Lung (tissue), 12 donors: Measurements from ENCODE around the gene TAGLN. TPM values are rescaled to one million over a fixed set of nuclear protein-coding genes. Genes with fewer than 3 reads are reported as not detected.

Experiments used
- ATAC-seq: fragments of 200-7000 bp; cut with Tn5 transposase; one replicate; pipeline ENCODE4 v1.9.1; 2020; ENCODE audit warnings: moderate number of reproducible peaks; ENCODE audit not compliant: insufficient read depth, low FRiP score
- DNase-seq, 3 donors: peaks; one replicate each; pipeline ENCODE4 v3.0.0-alpha.2; 2013 to 2017
- H3K27ac ChIP-seq, 2 donors: one replicate each; pipeline ENCODE4 v1.5.1; 2013; ENCODE audit warnings: mild to moderate bottlenecking in 2 of 2, moderate library complexity in 2 of 2, control low read depth in 1 of 2, inconsistent platforms in 1 of 2, low read depth in 1 of 2, low read length in 1 of 2
- H3K27me3 ChIP-seq, 3 donors: one replicate each; pipeline ENCODE4 v1.5.1; 2013; ENCODE audit warnings: low read length in 2 of 3; ENCODE audit not compliant: control insufficient read depth in 3 of 3, insufficient read depth in 3 of 3
- H3K36me3 ChIP-seq, 4 donors: one replicate each; pipeline ENCODE4 v1.5.1; 2013; ENCODE audit warnings: low read length in 4 of 4, mild to moderate bottlenecking in 1 of 4, moderate library complexity in 1 of 4; ENCODE audit not compliant: control insufficient read depth in 4 of 4, insufficient read depth in 4 of 4
- H3K4me1 ChIP-seq, 5 donors: one replicate each; pipeline ENCODE4 v1.5.1; 2013; ENCODE audit warnings: low read length in 5 of 5, mild to moderate bottlenecking in 2 of 5, moderate library complexity in 1 of 5; ENCODE audit not compliant: control insufficient read depth in 5 of 5, insufficient read depth in 5 of 5
- H3K4me3 ChIP-seq: one replicate; pipeline ENCODE4 v1.5.1; 2013; ENCODE audit warnings: mild to moderate bottlenecking, control low read depth, moderate library complexity
- H3K9ac ChIP-seq, 2 donors: one replicate each; pipeline ENCODE4 v1.5.1; 2013; ENCODE audit warnings: low read length in 2 of 2, control low read depth in 1 of 2; ENCODE audit not compliant: insufficient read depth in 1 of 2
- H3K9me3 ChIP-seq, 4 donors: one replicate each; pipeline ENCODE4 v1.5.1; 2013; ENCODE audit warnings: low read length in 3 of 4, mild to moderate bottlenecking in 1 of 4, moderate library complexity in 1 of 4; ENCODE audit not compliant: control insufficient read depth in 4 of 4, insufficient read depth in 3 of 4
- WGBS, 2 donors: extraction: QIAGEN DNeasy Blood & Tissue Kit; methylation state at CpG; one replicate each; pipeline ENCODE4 v1.1.7; 2013; 5-methylcytosine and 5-hydroxymethylcytosine counted together
- polyA plus RNA-seq, 2 donors: library from polyadenylated mRNA; stranded (reverse); fragments of 200-250 nt; gene quantifications; one replicate each; pipeline ENCODE4 v1.2.1, GENCODE V29; 2013
- total RNA-seq, 2 donors: library from RNA; depleted of rRNA in 1 of 2; stranded (reverse); fragments of >200 nt in 1 of 2; gene quantifications; one replicate each; pipeline ENCODE4 v1.2.1, GENCODE V29; 2014 to 2021
- TF ChIP-seq, protein P1 (sequence below): IDR thresholded peaks from 2 replicates; pipeline ENCODE4 v1.5.1; 2012; ENCODE audit warnings: mild to moderate bottlenecking; ENCODE audit errors: control extremely low read depth, extremely low read depth
- donor health status: control.
- donor health status: control.
- donor health status: Bipolar disorder and iron deficiency.
- donor health status: healthy.
- donor health status: DM: yes; HTN: yes; CAD: no.

Gene TAGLN
- total and polyA plus RNA-seq, 4 donors, result 172 to 683 (median 519) TPM

DNA sequence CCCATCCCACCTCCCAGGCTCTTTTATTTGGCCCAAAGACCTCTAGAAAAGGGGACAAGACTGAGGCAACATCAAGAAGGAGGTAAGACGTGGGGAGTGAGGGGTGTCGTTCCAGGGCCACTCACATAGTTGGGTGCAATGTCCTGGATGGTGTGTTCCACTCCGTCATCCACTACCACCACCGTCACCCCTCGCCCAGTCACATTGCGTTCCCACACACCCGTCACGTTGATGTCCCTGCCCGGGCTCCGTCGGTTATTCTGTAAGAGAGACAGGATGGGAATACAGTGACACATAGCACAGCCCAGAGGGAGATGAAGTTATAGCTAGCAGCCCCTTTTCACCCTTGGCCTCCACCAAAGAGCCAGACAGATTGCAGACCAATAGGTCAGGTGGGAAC, 28.9 kb downstream of the TAGLN start:
- ATAC-seq (no peak), DNase-seq (no peak)
- Histone ChIP-seq H3K27ac (no peak overlapping the region), H3K27me3 (no peaks in the 10 kb centered on the region), H3K9ac (no peak overlapping the region), H3K36me3 (peaks cover 12 to 40% (median 20%) of the 10 kb centered on the region in 4 donors), H3K9me3 (no peaks in the 10 kb centered on the region), H3K4me1 (peaks cover under 1 to 11% (median 2%) of the 10 kb centered on the region in 5 donors), H3K4me3 (no peak overlapping the region)
- TF ChIP-seq, protein P1, sequence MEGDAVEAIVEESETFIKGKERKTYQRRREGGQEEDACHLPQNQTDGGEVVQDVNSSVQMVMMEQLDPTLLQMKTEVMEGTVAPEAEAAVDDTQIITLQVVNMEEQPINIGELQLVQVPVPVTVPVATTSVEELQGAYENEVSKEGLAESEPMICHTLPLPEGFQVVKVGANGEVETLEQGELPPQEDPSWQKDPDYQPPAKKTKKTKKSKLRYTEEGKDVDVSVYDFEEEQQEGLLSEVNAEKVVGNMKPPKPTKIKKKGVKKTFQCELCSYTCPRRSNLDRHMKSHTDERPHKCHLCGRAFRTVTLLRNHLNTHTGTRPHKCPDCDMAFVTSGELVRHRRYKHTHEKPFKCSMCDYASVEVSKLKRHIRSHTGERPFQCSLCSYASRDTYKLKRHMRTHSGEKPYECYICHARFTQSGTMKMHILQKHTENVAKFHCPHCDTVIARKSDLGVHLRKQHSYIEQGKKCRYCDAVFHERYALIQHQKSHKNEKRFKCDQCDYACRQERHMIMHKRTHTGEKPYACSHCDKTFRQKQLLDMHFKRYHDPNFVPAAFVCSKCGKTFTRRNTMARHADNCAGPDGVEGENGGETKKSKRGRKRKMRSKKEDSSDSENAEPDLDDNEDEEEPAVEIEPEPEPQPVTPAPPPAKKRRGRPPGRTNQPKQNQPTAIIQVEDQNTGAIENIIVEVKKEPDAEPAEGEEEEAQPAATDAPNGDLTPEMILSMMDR, result no peak
- WGBS, 2 donors, result 94 to 96% methylated on average over 11 of the region's 11 CpGs

DNA sequence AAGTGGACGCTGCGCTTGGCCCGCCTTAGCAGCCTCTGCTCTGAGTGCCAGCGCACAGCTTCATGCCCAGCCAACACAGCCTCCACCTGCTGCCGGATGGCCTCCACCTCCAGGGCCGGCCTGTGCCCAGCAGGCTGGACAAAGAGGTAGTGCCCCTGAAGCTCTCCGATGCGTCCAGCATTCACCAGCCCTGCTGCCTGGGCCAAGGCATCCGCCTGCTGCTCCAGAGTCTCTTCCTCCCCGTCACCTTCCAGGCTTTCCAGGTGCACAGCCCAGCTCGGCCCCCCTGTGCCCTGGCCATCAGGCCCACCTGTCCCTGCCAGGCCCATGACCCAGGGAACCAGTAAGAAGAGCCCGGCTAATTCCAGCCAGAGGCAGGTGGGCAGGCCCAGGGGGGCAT, 30.2 kb downstream of the TAGLN start:
- no peak for ATAC-seq
- Histone ChIP-seq H3K27me3 (no peaks in the 10 kb centered on the region), H3K4me3 (no peak overlapping the region), H3K9me3 (no peaks in the 10 kb centered on the region), H3K9ac (no peak overlapping the region), H3K4me1 (peaks cover 4 to 23% (median 11%) of the 10 kb centered on the region in 5 donors), H3K36me3 (peaks cover 6 to 32% (median 14%) of the 10 kb centered on the region in 4 donors), H3K27ac (no peak overlapping the region)
- TF ChIP-seq, protein P1, result no peak
- DNase-seq, result no peak
- WGBS, 2 donors, result 96 to 97% methylated on average over 12 of the region's 12 CpGs

DNA sequence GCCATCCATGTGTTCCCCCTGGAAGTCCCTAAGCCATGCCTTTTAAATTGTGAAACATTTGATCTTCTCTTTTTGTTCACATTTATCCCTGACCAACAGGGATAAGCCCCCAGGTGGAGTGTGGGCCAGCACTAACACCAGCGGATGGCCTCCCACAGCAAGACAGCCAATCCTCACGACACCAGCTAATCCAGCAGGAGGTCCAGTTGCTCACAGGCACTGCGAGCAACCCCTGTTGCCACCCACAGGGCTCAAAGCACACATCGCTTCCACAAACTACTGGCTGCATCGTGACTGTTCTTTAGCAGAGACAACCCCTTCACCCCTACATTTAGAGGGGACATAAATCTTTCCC, 30.7 kb downstream of the TAGLN start:
- 94% methylated on average over 5 of the region's 5 CpGs for whole genome bisulfite sequencing, 2 donors
- Histone ChIP-seq H3K27ac (no peak overlapping the region), H3K4me1 (peaks cover 4 to 23% (median 11%) of the 10 kb centered on the region in 5 donors), H3K4me3 (no peak overlapping the region), H3K36me3 (peaks cover 3 to 32% (median 14%) of the 10 kb centered on the region in 4 donors), H3K9me3 (no peaks in the 10 kb centered on the region), H3K27me3 (no peaks in the 10 kb centered on the region), H3K9ac (no peak overlapping the region)
- TF ChIP-seq, protein P1, result no peak
- ATAC-seq (no peak), DNase-seq (no peak)

DNA sequence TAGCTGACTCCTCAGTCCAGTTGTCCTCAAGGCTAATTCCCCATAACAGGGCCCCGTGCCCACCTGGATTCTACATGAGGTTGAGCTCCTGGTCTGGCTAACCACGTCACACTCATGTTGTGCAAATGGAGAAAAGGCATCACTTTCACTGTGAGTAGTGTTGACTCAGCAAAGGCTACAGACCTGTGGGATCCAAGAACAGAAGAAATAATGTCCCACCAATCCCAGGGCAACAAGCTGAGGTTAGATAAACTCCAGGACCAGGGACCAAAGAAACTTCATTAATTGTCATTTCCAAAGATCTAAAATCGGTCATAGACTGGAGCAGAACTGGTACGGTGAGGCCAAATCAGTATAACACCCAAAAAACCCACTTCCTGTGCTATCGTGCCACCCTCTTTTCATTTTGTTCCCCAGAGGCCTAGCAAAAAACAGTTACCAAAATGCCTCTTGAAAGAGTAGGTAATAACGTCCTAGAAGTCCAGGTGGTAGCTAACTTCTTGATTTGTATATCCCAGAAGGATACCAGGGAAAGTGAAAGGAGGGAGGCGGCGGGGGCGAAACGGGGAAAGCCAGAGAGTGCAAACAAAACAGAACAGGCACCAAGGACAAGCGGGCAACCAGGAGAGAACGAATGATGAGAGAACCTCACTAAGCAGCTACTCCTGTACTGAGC, 31.3 kb downstream of the TAGLN start:
- Histone ChIP-seq H3K4me3 (no peak overlapping the region), H3K9ac (no peak overlapping the region), H3K27ac (no peak overlapping the region), H3K27me3 (no peaks in the 10 kb centered on the region), H3K36me3 (peaks cover 3 to 29% (median 12%) of the 10 kb centered on the region in 4 donors), H3K4me1 (peaks cover 4 to 23% (median 11%) of the 10 kb centered on the region in 5 donors), H3K9me3 (no peaks in the 10 kb centered on the region)
- DNase-seq (no peak), ATAC-seq (no peak)
- 69 to 75% methylated on average over 12 of the region's 12 CpGs for WGBS, 2 donors
- TF ChIP-seq, protein P1, result no peak
